Osteoblast (primary cell): Measurements from ENCODE around the gene FBXW8. TPM values are rescaled to one million over a fixed set of nuclear protein-coding genes. Genes with fewer than 3 reads are reported as not detected.

Source experiments
- DNase-seq: peaks from one replicate; pipeline ENCODE4 v3.0.0; 2011; ENCODE audit warnings: low spot score, mixed read lengths; ENCODE audit not compliant: insufficient read length; ENCODE audit errors: missing footprints
- H2AFZ ChIP-seq: 2 replicates; pipeline ENCODE4 v1.6.0; 2011; ENCODE audit warnings: mild to moderate bottlenecking, low read length
- H3K27ac ChIP-seq: 2 replicates; pipeline ENCODE4 v1.5.1; 2011; ENCODE audit warnings: mild to moderate bottlenecking, low read depth, low read length, moderate library complexity
- H3K27me3 ChIP-seq: 2 replicates; pipeline ENCODE4 v1.6.0; 2012; ENCODE audit warnings: mild to moderate bottlenecking, control low read depth, inconsistent platforms, low read length, moderate library complexity; ENCODE audit not compliant: insufficient read depth
- H3K36me3 ChIP-seq: 2 replicates; pipeline ENCODE4 v1.5.1; 2011; ENCODE audit warnings: mild to moderate bottlenecking, low read length, control low read depth, moderate library complexity; ENCODE audit not compliant: insufficient read depth
- H3K4me1 ChIP-seq: 2 replicates; pipeline ENCODE4 v1.5.1; 2011; ENCODE audit warnings: mild to moderate bottlenecking, low read length, control low read depth, moderate library complexity; ENCODE audit not compliant: insufficient read depth
- H3K4me2 ChIP-seq: 2 replicates; pipeline ENCODE4 v1.6.0; 2011; ENCODE audit warnings: mild to moderate bottlenecking, low read length; ENCODE audit not compliant: insufficient read depth
- H3K4me3 ChIP-seq: fragments of 200-600 bp; sonication (generic); 3 replicates; pipeline ENCODE4 v1.5.1; 2012; ENCODE audit warnings: mild to moderate bottlenecking, low read length, inconsistent platforms; ENCODE audit not compliant: insufficient read depth
- H3K79me2 ChIP-seq: 2 replicates; pipeline ENCODE4 v1.6.0; 2012; ENCODE audit warnings: mild to moderate bottlenecking, low read length, control low read depth, inconsistent platforms; ENCODE audit not compliant: insufficient read depth
- H3K9me3 ChIP-seq: 2 replicates; pipeline ENCODE4 v1.5.1; 2011; ENCODE audit warnings: low read depth, low read length, control low read depth
- H4K20me1 ChIP-seq: 2 replicates; pipeline ENCODE4 v1.6.0; 2012; ENCODE audit warnings: mild to moderate bottlenecking, low read length, control low read depth; ENCODE audit not compliant: insufficient read depth
- total RNA-seq: library from RNA; depleted of rRNA; stranded (reverse); fragments of >200 nt; gene quantifications from 2 replicates; pipeline ENCODE4 v1.2.3, GENCODE V29; 2012
- TF ChIP-seq, protein P1 (sequence below): IDR thresholded peaks from 2 replicates; pipeline ENCODE4 v1.5.1; 2011; ENCODE audit warnings: mild to moderate bottlenecking, low read depth, low read length, moderate library complexity; ENCODE audit errors: extremely low read depth

FBXW8 gene
- total RNA-seq, 1 donor, result 27.5 TPM

DNA sequence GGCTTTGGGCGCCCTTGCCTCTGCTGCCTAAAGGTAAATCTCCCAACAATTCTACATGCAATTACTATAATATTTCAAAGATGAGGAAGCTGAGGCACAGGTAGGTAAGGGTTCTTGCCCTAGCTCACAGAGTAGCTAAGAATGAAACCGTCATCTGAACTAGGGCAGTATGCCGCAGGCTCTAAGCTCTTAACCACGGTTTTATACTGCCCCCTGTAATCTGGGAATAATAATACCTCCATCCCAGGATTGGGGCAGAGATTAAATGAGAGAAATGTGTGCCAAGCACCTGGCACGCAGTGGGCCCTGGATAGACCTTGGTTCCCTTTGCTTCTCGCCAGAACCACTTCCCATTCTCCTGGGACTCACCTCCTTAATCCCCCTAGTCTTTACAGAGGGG, 28.0 kb upstream of the FBXW8 start:
- Histone ChIP-seq H3K4me2 (peak overlapping the region; percentile 36), H3K36me3 (no peaks in the 10 kb centered on the region), H4K20me1 (no peaks in the 10 kb centered on the region), H3K79me2 (no peaks in the 10 kb centered on the region), H3K9me3 (no peaks in the 10 kb centered on the region), H3K27ac (no peak overlapping the region), H3K4me1 (no peaks in the 10 kb centered on the region), H2AFZ (no peak overlapping the region), H3K4me3 (no peak overlapping the region), H3K27me3 (peaks cover 50% of the 10 kb centered on the region)
- peak; percentile 92 for DNase-seq
- TF ChIP-seq, protein P1, sequence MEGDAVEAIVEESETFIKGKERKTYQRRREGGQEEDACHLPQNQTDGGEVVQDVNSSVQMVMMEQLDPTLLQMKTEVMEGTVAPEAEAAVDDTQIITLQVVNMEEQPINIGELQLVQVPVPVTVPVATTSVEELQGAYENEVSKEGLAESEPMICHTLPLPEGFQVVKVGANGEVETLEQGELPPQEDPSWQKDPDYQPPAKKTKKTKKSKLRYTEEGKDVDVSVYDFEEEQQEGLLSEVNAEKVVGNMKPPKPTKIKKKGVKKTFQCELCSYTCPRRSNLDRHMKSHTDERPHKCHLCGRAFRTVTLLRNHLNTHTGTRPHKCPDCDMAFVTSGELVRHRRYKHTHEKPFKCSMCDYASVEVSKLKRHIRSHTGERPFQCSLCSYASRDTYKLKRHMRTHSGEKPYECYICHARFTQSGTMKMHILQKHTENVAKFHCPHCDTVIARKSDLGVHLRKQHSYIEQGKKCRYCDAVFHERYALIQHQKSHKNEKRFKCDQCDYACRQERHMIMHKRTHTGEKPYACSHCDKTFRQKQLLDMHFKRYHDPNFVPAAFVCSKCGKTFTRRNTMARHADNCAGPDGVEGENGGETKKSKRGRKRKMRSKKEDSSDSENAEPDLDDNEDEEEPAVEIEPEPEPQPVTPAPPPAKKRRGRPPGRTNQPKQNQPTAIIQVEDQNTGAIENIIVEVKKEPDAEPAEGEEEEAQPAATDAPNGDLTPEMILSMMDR, result peak; percentile 38

DNA sequence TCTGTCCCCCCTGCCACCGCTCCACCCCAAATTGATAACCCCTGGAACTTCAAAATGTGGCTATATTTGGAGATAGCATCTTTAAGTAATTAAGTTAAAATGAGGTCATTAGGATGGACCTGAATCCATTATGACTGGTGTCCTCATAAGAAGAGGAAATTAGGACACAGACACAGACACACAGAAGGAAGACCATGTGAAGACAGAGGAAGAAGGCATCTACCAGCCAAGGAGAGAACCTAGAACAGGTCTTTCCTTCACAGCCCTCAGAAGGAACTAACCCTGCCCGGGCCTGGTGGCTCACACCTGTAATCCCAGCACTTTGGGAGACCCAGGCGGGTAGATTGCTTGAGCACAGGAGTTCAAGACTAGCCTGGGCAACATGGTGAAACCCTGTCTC, 25.9 kb upstream of the FBXW8 start:
- no peaks in the 10 kb centered on the region for H3K4me1 ChIP-seq
- H3K4me3 ChIP-seq, result no peak overlapping the region
- TF ChIP-seq, protein P1, result no peak
- H4K20me1 ChIP-seq, result no peaks in the 10 kb centered on the region
- DNase-seq, result no peak
- H3K27ac ChIP-seq, result no peak overlapping the region
- no peak overlapping the region for H2AFZ ChIP-seq
- no peaks in the 10 kb centered on the region for H3K36me3 ChIP-seq
- H3K9me3 ChIP-seq, result no peaks in the 10 kb centered on the region
- peaks cover 31% of the 10 kb centered on the region for H3K27me3 ChIP-seq
- no peaks in the 10 kb centered on the region for H3K79me2 ChIP-seq
- H3K4me2 ChIP-seq, result no peak overlapping the region

DNA sequence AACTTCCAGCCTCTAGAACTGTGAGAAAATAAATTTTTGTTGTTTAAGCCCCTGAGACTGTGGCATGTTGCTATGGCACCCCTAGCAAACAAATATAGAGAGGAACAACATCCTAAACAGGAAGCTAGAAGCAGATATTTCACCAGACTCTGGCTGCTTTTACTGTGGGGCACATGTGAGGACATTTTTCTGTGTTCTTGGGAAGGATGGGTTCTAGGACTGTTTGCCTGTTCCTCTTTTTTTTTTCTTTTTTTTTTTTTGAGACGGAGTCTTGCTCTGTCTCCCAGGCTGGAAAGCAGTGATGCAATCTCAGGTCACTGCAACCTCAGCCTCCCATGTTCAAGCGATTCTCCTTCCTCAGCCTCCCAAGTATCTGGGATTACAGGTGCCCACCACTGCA, 25.3 kb upstream of the FBXW8 start:
- Histone ChIP-seq H3K9me3 (no peaks in the 10 kb centered on the region), H4K20me1 (no peaks in the 10 kb centered on the region), H3K4me1 (no peaks in the 10 kb centered on the region), H3K4me3 (no peak overlapping the region), H3K79me2 (no peaks in the 10 kb centered on the region), H3K36me3 (no peaks in the 10 kb centered on the region), H3K27me3 (peaks cover 25% of the 10 kb centered on the region), H2AFZ (no peak overlapping the region), H3K4me2 (no peak overlapping the region), H3K27ac (no peak overlapping the region)
- TF ChIP-seq, protein P1, result no peak
- DNase-seq, result no peak

DNA sequence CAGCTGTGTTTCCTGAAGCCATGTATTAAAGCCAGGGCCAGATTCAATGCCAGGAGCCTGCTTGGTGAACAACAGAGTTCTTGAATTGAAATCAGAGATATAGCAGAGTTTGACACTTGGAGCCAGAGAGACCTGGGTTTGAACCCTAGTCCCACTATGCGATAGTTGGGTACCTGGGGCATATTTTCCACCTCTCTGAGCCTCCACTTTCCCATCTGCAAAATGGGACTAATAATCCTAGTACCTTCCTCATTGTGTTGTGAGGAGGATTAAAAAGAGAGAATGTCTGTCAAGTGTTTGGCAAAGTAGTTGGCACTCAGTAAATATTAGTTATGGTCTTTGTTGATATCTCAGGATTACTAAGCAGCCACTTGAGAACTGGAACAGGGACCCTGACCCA, 23.5 kb upstream of the FBXW8 start:
- no peak overlapping the region for H3K4me3 ChIP-seq
- no peak overlapping the region for H2AFZ ChIP-seq
- no peak overlapping the region for H3K4me2 ChIP-seq
- no peaks in the 10 kb centered on the region for H3K4me1 ChIP-seq
- no peaks in the 10 kb centered on the region for H4K20me1 ChIP-seq
- H3K9me3 ChIP-seq, result no peaks in the 10 kb centered on the region
- H3K36me3 ChIP-seq, result no peaks in the 10 kb centered on the region
- no peaks in the 10 kb centered on the region for H3K79me2 ChIP-seq
- no peak overlapping the region for H3K27ac ChIP-seq
- peaks cover 11% of the 10 kb centered on the region for H3K27me3 ChIP-seq
- TF ChIP-seq, protein P1, result no peak
- DNase-seq, result no peak
